GM10266 (cell line): Measurements from ENCODE around the gene SREK1.

Source experiments
- DNase-seq: peaks from one replicate; pipeline ENCODE4 v3.0.0; 2012; ENCODE audit errors: extremely low spot score
- TF ChIP-seq, protein P1 (sequence below): IDR thresholded peaks from 2 replicates; pipeline ENCODE4 v1.5.1; 2012; ENCODE audit warnings: mild to moderate bottlenecking, low read depth; ENCODE audit not compliant: control insufficient read depth, insufficient read depth; ENCODE audit errors: missing control alignments

Gene SREK1

DNA sequence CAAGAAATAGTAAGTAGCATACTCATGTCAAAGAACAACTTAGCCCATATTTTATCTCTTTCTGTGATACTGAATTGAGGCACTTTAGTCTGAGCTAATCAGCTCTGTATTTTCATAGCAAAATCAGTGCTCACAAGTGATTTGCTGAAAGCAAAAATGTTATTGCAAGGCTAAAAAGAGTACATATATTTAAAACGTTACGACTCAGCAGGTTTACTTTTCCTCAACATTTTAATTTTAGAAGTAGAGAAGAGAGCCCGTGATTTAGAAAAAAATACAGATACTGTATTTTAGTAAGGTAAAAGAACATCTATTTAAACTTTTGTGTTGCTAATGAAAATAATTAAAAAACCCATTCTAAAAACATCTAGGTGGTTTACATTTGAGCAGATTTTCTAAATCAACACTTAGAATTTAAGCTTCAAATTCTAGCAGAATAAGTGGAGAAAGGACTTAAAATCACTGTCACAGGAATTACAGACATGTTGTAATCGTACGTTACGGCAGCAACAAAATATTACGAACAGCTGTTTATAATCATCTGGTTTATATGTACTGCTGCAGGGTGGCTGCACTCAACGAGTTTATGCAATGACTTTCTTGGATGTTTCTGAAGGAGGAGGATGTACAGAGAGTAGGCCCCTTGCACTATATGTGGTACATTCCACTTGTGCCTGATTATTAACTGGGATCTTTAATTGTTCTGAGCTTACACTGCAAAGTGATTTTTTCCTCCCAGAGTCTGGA lies 20.1 kb downstream of the SREK1 start:
- TF ChIP-seq, protein P1, sequence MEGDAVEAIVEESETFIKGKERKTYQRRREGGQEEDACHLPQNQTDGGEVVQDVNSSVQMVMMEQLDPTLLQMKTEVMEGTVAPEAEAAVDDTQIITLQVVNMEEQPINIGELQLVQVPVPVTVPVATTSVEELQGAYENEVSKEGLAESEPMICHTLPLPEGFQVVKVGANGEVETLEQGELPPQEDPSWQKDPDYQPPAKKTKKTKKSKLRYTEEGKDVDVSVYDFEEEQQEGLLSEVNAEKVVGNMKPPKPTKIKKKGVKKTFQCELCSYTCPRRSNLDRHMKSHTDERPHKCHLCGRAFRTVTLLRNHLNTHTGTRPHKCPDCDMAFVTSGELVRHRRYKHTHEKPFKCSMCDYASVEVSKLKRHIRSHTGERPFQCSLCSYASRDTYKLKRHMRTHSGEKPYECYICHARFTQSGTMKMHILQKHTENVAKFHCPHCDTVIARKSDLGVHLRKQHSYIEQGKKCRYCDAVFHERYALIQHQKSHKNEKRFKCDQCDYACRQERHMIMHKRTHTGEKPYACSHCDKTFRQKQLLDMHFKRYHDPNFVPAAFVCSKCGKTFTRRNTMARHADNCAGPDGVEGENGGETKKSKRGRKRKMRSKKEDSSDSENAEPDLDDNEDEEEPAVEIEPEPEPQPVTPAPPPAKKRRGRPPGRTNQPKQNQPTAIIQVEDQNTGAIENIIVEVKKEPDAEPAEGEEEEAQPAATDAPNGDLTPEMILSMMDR, result no peak
- DNase-seq, result no peak

GRCh38 chr5:66168226-66168625 lies 24.1 kb downstream of the SREK1 start:
- TF ChIP-seq, protein P1, result no peak
- DNase-seq, result no peak

DNA sequence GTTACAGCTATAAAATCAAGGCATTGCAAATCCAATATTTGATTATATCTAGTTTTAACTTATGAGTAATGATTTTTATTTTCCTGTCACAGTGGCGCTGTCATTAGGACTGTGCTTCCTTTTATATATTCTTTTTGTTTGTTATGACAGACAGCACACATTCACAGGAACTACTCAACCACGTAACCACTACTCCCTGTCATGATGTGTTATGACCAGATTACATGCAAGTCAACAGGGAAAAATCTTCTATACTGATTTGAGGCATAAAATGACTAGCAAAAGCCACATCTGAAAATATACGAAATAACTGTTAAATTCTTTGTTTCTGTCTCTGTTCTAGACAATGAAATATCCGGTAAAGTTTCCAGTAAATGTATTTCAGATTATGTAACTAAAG lies 25.4 kb downstream of the SREK1 start:
- DNase-seq, result no peak

DNA sequence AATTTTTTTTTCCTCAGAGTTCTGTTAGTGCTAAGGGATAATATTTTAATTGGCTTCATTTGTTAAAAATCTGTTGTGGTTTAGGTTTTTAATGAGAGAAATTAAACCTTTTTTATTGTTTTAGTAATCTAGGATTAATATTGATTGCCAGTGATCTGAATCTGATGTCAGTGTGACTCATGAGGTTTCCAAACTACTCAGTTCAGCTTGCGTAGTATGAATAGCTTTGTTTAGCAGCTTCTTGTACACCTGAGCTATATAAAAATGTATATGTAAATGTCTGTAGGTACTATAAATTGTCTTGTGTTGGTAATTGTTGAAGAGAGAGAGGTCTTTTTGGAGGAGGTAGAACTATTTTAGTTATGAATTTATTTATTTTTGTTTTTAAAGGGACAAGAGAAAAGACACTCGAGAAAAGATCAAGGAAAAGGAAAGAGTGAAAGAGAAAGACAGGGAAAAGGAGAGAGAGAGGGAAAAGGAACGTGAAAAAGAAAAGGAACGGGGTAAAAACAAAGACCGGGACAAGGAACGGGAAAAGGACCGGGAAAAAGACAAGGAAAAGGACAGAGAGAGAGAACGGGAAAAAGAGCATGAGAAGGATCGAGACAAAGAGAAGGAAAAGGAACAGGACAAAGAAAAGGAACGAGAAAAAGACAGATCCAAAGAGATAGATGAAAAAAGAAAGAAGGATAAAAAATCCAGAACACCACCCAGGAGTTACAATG lies 26.3 kb downstream of the SREK1 start:
- TF ChIP-seq, protein P1, result no peak
- DNase-seq, result no peak

More for the DNA sequence above, 25.4 kb downstream of the SREK1 start:
- TF ChIP-seq, protein P1, result no peak

DNA sequence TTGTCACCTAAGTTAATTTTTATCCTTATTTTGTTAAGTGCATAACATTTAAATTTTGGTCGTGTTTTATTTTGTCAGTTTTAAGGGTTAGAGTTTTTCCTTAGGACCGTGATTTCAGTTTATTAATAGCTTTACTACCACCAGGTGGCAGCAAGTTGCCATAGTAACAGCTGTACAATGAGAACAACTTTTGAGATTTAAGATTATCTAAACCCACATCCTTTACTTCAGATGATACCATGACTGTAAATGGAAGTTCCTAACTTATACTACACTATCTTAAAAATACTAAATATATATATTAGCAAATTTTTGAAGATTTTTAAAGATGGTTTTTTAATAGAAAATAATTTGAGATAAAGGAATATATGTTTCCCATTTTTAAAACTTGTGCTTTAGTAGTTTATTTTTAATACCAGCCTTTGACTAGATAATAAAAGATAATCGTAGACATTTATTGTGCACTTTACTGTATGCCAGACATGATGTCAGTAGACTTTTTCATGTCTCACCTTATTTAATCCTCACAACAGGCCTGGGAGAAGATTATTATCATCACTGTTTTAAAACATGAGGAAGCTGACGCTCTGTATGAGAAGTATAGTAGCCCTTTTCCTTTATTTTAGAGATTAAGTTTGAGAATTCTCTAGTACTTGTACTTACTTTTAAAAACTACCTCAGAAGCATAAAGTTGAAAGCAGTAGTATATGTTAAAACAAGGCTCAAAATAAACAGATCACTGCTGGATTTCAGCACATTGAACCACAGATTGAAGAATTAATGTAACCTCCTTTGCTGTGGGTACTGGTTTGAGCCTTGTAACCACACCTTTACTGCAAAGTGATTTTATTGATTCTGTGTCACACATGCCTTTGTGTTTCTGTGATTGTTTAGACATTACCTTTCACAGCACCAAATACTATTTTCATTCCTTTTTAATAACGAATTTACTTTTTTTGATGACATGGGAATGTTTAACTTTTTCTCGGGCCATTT lies 27.5 kb downstream of the SREK1 start:
- TF ChIP-seq, protein P1, result peak; percentile 53
- DNase-seq, result peak; percentile 17

- no peak for DNase-seq
- TF ChIP-seq, protein P1, result no peak
Observed at GRCh38 chr5:66174338-66174737, 30.2 kb downstream of the SREK1 start.

DNA sequence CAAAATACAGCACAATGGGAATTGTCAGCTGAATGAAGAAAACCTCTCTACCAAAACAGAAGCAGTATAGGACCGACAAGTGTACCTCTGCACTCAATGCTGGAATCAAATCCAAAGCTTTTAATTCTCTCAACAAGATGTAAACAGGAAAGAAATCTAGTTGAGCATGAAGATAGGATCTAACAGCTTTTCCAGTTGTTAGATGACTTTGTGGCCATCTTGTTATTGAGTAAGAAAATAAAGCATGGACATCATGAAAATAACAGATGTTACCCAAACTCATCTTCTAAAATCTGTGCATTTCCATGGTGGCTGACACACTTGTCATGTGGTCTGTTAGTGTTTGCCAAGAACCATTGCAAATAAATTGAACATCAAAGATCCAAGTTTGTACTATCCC lies 34.7 kb downstream of the SREK1 start:
- TF ChIP-seq, protein P1, result no peak

More for the DNA sequence above, 34.7 kb downstream of the SREK1 start:
- no peak for DNase-seq
